CD14-positive monocyte (primary cell): ENCODE data around the gene VSX1. TPM values are rescaled to one million over a fixed set of nuclear protein-coding genes. Genes with fewer than 3 reads are reported as not detected.
A peak's percentile ranks its signal among the peaks of the same experiment; 100 is the strongest.

Experiments used
- DNase-seq, 3 donors: peaks; one replicate each; pipeline ENCODE4 v3.0.0-alpha.2; 2011 to 2022
- H2AFZ ChIP-seq: 2 replicates; pipeline ENCODE4 v1.6.0; 2012; ENCODE audit warnings: mild to moderate bottlenecking, low read depth, low read length, inconsistent platforms; ENCODE audit not compliant: insufficient read depth, poor library complexity, severe bottlenecking
- H3K27ac ChIP-seq, 2 donors: 1 replicate in 1 of 2; 2 replicates in 1 of 2; pipeline ENCODE4 v1.5.1; 2012 to 2013; ENCODE audit warnings: low read length in 2 of 2, control low read depth in 1 of 2, inconsistent platforms in 1 of 2, low read depth in 1 of 2, mild to moderate bottlenecking in 1 of 2
- H3K27me3 ChIP-seq, 2 donors: one replicate each; pipeline versions ENCODE4 v1.6.0 to v1.6.1; 2011 to 2013; ENCODE audit warnings: low read length in 2 of 2; ENCODE audit not compliant: control insufficient read depth in 2 of 2, insufficient read depth in 2 of 2
- H3K36me3 ChIP-seq, 2 donors: replicated peaks in 1 of 2; 1 replicate in 1 of 2; 2 replicates in 1 of 2; pipeline versions ENCODE4 v1.5.1 to v1.6.1; 2012 to 2013; ENCODE audit warnings: low read length in 2 of 2, control low read depth in 1 of 2, inconsistent platforms in 1 of 2, mild to moderate bottlenecking in 1 of 2; ENCODE audit not compliant: insufficient read depth in 2 of 2, control insufficient read depth in 1 of 2
- H3K4me1 ChIP-seq, 2 donors: 1 replicate in 1 of 2; 2 replicates in 1 of 2; pipeline versions ENCODE4 v1.5.1 to v1.6.1; 2012 to 2013; ENCODE audit warnings: low read length in 2 of 2, control low read depth in 1 of 2, inconsistent platforms in 1 of 2, mild to moderate bottlenecking in 1 of 2, moderate library complexity in 1 of 2; ENCODE audit not compliant: insufficient read depth in 2 of 2, control insufficient read depth in 1 of 2
- H3K4me2 ChIP-seq: replicated peaks from 2 replicates; pipeline ENCODE3; 2012; ENCODE audit warnings: low read length, moderate library complexity, mild to moderate bottlenecking; ENCODE audit not compliant: poor library complexity, severe bottlenecking; ENCODE audit errors: extremely low read depth
- H3K4me3 ChIP-seq, 3 experiments: fragments of 200-600 bp in 1 of 3; sonication (generic) in 1 of 3; replicated peaks in 1 of 3; 1 replicate in 2 of 3; 2 replicates in 1 of 3; pipeline ENCODE4 v1.5.1; 2011 to 2013; ENCODE audit warnings: low read length in 3 of 3, mild to moderate bottlenecking in 3 of 3, control low read depth in 2 of 3, low read depth in 2 of 3, inconsistent platforms in 1 of 3, moderate library complexity in 1 of 3
- H3K79me2 ChIP-seq: 2 replicates; pipeline ENCODE4 v1.6.0; 2012; ENCODE audit warnings: mild to moderate bottlenecking, control low read depth, inconsistent platforms, low read length, moderate library complexity; ENCODE audit not compliant: insufficient read depth
- H3K9ac ChIP-seq: 2 replicates; pipeline ENCODE4 v1.6.0; 2017; ENCODE audit warnings: low read length, mild to moderate bottlenecking; ENCODE audit not compliant: insufficient read depth, poor library complexity, severe bottlenecking
- H3K9me3 ChIP-seq, 2 donors: replicated peaks in 1 of 2; 1 replicate in 1 of 2; 2 replicates in 1 of 2; pipeline versions ENCODE4 v1.5.1 to v1.6.1; 2012 to 2013; ENCODE audit warnings: low read length in 2 of 2, control low read depth in 1 of 2; ENCODE audit not compliant: control insufficient read depth in 1 of 2, insufficient read depth in 1 of 2
- H4K20me1 ChIP-seq: 2 replicates; pipeline ENCODE4 v1.6.0; 2012; ENCODE audit warnings: mild to moderate bottlenecking, low read length, control low read depth, moderate library complexity; ENCODE audit not compliant: insufficient read depth
- H3K27ac Mint-ChIP-seq, 7 donors: one replicate each; pipeline ENCODE4 v1.8.0; 2020; ENCODE audit warnings: mild to moderate bottlenecking in 7 of 7, mixed read lengths in 7 of 7, moderate library complexity in 6 of 7, inconsistent platforms in 2 of 7
- H3K27me3 Mint-ChIP-seq, 3 donors: one replicate each; pipeline ENCODE4 v1.8.0; 2021 to 2022; ENCODE audit warnings: low read depth in 3 of 3, mild to moderate bottlenecking in 3 of 3, mixed read lengths in 3 of 3, moderate library complexity in 3 of 3, inconsistent platforms in 1 of 3
- H3K36me3 Mint-ChIP-seq, 2 donors: one replicate each; pipeline ENCODE4 v1.8.0; 2020; ENCODE audit warnings: mixed read lengths in 2 of 2, inconsistent platforms in 1 of 2, mild to moderate bottlenecking in 1 of 2
- H3K4me1 Mint-ChIP-seq: one replicate; pipeline ENCODE4 v1.8.0; 2020; ENCODE audit warnings: mild to moderate bottlenecking, mixed read lengths
- H3K4me3 Mint-ChIP-seq, 2 donors: one replicate each; pipeline ENCODE4 v1.8.0; 2020; ENCODE audit warnings: mild to moderate bottlenecking in 2 of 2, mixed read lengths in 2 of 2, moderate library complexity in 1 of 2
- H3K9me3 Mint-ChIP-seq, 7 donors: one replicate each; pipeline ENCODE4 v1.8.0; 2020 to 2022; ENCODE audit warnings: mixed read lengths in 7 of 7, mild to moderate bottlenecking in 6 of 7, moderate library complexity in 6 of 7, inconsistent platforms in 2 of 7
- WGBS: methylation state at CpG from one replicate; pipeline ENCODE4 v1.1.5; 2013; ENCODE audit warnings: missing lambda C conversion rate; ENCODE audit not compliant: insufficient coverage; 5-methylcytosine and 5-hydroxymethylcytosine counted together
- intact Hi-C, 2 donors: fragments of 100-400 bp; cut with micrococcal nuclease; formaldehyde crosslinking; loops; one replicate each; pipeline versions ENCODE4 v1.15.0 to v1.15.1; 2023
- polyA plus RNA-seq, 3 donors: library from polyadenylated mRNA; depleted of rRNA in 1 of 3; unstranded in 2 of 3; stranded (reverse) in 1 of 3; fragments of 300-500 nt in 2 of 3; fragments of >200 nt in 1 of 3; fragmentation: Illumina TruSeq in 2 of 3; gene quantifications; 1 replicate in 2 of 3; 2 replicates in 1 of 3; pipeline ENCODE4 v1.2.3, GENCODE V29; 2012 to 2021
- TF ChIP-seq, protein P1 (sequence below): fragments of 200-600 bp; IDR thresholded peaks from one replicate; pipeline ENCODE4 v1.8.0; 2022; ENCODE audit warnings: antibody characterized with exemption, mild to moderate bottlenecking

VSX1 gene
- polyA plus RNA-seq, 3 donors, result not detected

- Histone ChIP-seq H3K27ac (peak overlapping the region; percentile 81), H4K20me1 (peaks cover 14% of the 10 kb centered on the region), H3K4me2 (peak overlapping the region; percentile 45), H3K27me3 (no peaks in the 10 kb centered on the region), H3K4me1 (peaks cover 20 to 24% of the 10 kb centered on the region in 2 donors), H3K9ac (peak overlapping the region; percentile 13), H3K79me2 (peaks cover 3% of the 10 kb centered on the region), H2AFZ (peak overlapping the region; percentile 78), H3K36me3 (peaks cover 8 to 21% of the 10 kb centered on the region in 2 donors), H3K9me3 (no peaks in the 10 kb centered on the region), H3K4me3 (no peak overlapping the region)
- Mint-ChIP-seq H3K36me3 (peaks cover 13 to 23% of the 10 kb centered on the region in 2 donors), H3K4me1 (peaks cover 27% of the 10 kb centered on the region), H3K27me3 (no peaks in the 10 kb centered on the region), H3K9me3 (no peaks in the 10 kb centered on the region), H3K27ac (peak overlapping the region in 4 of 7 donors; percentile 6 to 91 (median 56)), H3K4me3 (no peak overlapping the region)
- DNase-seq, result no peak
- WGBS, result over 99% methylated on average over 13 of the region's 21 CpGs
- TF ChIP-seq, protein P1, sequence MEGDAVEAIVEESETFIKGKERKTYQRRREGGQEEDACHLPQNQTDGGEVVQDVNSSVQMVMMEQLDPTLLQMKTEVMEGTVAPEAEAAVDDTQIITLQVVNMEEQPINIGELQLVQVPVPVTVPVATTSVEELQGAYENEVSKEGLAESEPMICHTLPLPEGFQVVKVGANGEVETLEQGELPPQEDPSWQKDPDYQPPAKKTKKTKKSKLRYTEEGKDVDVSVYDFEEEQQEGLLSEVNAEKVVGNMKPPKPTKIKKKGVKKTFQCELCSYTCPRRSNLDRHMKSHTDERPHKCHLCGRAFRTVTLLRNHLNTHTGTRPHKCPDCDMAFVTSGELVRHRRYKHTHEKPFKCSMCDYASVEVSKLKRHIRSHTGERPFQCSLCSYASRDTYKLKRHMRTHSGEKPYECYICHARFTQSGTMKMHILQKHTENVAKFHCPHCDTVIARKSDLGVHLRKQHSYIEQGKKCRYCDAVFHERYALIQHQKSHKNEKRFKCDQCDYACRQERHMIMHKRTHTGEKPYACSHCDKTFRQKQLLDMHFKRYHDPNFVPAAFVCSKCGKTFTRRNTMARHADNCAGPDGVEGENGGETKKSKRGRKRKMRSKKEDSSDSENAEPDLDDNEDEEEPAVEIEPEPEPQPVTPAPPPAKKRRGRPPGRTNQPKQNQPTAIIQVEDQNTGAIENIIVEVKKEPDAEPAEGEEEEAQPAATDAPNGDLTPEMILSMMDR, result no peak
- intact Hi-C loops, result no loop called here
These were observed 40.0 kb downstream of the VSX1 start for GRCh38 chr20:25041813-25042530.

- H3K79me2 ChIP-seq, result peaks cover 3% of the 10 kb centered on the region
- H3K36me3 ChIP-seq, result peaks cover 0 to 10% of the 10 kb centered on the region in 2 donors
- Mint-ChIP-seq H3K4me3 (no peak overlapping the region), H3K36me3 (peaks cover 3 to 12% of the 10 kb centered on the region in 2 donors), H3K4me1 (peaks cover 41% of the 10 kb centered on the region), H3K9me3 (no peaks in the 10 kb centered on the region), H3K27ac (peak overlapping the region in 2 of 7 donors; percentile 22 to 54), H3K27me3 (no peaks in the 10 kb centered on the region)
- DNase-seq, result no peak
- 83% methylated on average over 5 of the region's 6 CpGs for WGBS
- no peak overlapping the region for H3K9ac ChIP-seq
- H3K4me1 ChIP-seq, result peaks cover 29 to 35% of the 10 kb centered on the region in 2 donors
- peaks cover 16% of the 10 kb centered on the region for H4K20me1 ChIP-seq
- intact Hi-C loops, result no loop called here
- H3K27ac ChIP-seq, result no peak overlapping the region
- no peaks in the 10 kb centered on the region for H3K9me3 ChIP-seq
- no peak overlapping the region for H2AFZ ChIP-seq
- no peak overlapping the region for H3K4me2 ChIP-seq
- TF ChIP-seq, protein P1, result no peak
- no peaks in the 10 kb centered on the region for H3K27me3 ChIP-seq
- H3K4me3 ChIP-seq, result no peak overlapping the region
These were observed 41.5 kb downstream of the VSX1 start for GRCh38 chr20:25040438-25040831.
